GM21515 (cell line): ENCODE results near the gene ZIC1.

ENCODE experiments used
- ATAC-seq: cut with Tn5 transposase; IDR thresholded peaks from one replicate; pipeline ENCODE4 v1.9.1; 2021; ENCODE audit not compliant: unreplicated experiment

ZIC1 gene

DNA sequence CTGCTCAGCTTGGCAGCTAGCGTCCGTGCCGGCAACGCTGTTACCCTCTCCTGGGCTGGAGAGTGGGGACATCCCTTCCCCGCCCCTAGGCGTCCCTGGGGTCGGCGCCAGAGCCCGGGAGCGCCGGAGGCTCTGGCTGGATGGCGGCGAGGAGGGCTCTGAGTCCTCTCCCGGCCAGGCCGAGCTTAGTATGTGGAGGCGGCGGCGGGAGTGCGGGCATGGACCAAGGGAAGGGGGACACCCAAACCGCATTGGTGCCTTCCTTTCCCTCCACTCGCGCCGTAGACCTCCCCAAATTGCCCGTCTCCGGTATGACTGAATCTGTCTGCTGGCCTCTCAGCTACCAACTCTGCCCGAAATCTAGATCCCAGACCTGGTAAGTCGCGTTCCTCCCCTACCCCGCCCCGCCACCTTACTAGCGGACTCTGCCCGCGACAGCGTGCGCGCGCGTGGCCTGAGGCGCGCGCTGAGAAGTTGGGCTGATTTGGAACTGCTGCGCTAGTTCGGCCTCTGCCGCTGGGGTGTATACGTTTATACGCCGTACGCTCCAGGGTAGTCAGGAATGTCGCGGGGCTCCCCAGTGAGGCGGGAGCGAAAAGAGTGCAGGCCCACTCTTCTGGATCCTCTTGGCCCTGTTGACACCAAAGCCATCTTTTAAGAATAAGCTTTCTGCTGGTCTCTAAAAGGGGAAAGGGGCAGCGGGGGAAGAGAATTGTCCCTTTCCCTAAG lies 12.2 kb downstream of the ZIC1 start:
- no peak for ATAC-seq

DNA sequence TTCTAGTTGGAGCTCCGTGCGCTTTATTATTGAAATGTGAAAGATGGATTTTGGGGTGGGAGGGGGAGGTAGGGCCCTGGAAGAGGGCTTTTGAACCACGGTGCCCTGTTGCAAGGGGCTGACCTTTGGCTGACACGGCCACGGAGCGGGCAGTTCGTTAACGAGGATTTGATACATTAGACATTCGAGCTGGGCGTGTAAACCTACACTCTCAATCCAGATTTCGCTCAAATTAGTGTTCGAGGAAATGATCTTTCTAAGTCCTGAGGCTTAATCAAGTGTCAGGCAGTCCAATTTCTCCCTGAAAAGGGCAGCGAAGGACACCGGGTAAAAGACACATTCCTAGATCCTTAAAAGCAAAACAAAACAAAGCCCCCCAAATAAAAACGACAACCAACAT lies 13.0 kb downstream of the ZIC1 start:
- ATAC-seq, result no peak

DNA sequence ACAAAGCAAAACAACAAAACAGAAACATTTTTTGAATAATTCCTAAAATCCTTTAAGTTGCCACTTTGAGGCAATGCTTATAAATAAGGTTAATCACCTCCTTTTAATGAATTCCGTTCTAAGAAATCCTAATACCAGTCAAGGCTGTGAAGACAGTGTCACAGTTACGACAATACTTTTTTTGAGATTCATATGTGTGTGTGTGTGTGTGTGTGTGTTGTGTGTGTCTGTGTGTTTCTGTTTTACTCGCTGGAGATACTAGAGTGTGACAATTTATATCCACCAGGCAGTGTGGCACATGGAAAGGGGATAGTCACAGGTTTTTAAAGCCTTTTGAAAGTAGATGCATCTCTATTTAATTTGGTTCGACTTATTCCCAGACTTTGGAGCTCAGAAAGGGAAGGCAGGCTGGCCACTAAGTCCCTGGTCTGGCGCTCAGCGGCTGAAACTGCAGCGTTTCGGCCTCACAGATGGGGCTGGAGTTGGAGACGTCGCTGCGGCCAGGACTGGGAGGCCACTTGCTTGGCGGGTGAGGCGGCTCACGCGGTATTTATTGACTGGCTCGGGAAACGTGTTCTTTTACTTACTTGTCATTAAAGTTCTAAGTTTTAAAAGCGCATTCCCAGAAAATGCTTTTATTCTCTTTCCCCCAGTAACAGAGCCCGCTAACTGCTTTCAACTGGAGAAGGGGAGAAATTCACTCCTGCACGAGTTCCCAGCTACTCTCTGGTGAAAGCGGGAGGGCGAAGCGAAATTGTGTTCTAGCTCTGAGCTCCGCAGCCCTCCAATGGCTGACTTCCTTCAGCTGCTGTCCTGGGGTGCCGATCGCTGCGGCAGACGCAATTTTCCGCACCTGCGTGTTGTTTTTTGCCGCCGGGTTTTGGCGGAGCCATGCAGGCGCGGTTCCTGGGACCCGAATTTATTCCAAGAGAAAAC lies 13.7 kb downstream of the ZIC1 start:
- no peak for ATAC-seq

DNA sequence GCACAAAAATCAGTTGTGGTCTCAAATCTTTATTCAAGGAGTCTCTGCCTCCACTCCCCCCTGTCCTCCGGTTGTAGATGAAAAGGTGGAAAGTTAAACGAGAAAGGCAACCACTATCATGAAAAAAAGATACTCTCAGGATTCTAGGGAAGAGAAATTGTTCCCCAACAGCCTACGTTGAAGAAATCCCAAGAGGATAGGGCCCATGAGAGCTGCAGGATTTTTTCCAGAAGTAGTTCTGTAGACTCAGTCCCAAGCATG lies 14.3 kb downstream of the ZIC1 start:
- no peak for ATAC-seq

DNA sequence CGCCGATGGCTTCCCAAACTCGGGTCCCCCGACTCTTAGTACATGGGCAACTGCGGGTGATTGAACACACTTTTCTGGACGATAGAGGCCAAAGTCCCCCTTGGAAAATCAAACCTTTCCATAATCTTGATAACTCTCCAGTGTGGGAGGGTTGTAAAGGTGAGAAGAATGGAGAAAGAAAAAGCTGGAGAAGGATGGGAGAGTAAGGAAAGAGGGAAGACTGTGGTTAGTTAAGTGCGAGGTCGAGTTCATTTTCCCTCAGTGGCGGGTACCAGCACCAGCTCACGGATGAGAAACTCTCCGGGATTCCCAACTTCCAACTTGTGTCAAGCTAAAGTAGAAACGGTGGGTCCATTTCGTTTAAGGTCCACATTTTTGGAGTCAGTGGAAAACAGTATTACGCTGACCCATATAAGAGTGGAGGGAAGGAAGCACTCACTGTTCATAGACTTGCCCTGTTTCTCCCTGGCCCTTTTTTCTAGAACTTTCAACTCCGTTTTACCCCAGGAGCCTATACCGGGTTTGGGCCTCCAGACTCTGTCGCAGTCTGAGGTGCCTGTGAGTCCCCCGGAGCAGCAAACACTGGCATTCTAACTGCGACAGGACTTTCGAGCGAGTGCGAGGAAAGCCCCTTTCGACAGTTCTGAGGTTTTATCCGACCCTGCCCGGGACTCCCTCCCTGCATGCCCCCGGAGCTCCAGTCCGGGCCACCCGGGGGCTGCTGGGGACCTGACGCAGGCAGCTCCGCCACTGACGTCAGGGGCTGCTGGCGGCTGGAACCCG lies 14.8 kb downstream of the ZIC1 start:
- no peak for ATAC-seq

DNA sequence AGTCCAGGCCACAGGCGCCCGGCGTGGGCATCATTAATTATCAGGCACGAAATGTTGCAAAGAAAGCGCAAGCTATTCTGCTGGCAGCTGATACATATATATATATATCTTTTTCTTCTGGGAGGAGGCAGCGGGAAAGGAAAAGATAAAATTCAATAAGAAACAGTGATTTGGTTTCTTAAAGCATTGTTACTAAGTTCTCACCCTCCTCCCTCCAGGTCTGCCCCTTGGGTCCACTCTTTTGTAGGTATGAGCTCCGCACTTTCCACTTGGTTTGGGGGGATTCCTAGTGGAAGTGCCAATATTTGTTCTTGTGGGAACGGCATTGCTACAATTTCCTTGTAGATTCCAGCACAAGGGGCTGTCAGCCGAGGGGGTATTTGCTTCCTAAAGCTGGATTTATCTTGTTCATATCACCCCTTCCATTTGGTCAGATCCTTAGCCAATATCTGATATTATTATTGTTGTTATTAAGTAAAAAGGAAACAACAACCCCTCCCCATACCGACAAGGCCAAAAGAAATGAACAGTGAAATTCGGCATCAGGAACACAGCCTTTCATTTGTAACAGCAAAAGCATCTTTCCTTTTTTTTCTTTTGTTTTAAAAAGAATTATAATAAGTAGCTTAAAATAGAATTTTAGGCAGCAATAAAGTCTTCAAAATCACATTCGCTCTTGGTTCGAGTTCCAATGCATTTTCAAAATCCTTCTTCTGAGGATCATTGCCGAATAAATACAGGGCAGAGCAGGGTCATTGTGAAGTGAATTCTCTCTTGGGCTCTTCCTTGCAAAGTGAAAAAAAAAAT lies 15.6 kb downstream of the ZIC1 start:
- ATAC-seq, result no peak

DNA sequence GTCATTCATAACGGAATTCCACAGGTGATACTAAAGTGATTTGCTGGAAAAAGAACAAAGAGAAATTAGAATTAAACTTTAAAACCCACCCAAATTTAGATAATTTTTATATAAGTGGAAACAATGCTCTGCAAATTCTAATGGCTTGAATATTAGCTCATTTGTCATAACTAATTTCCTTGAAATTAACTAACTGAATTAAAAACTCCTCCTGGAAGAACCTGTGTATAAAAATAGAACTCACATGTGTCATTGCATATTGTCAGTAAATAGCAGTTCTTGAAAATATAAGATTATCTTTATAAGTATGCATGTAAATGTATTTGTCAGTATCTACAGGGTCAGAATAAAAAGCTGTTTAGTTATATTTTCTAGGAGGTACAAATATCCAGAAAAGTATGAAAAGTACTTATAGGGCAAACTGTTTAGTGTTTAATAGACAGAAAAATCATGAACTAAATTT lies 16.3 kb downstream of the ZIC1 start:
- ATAC-seq, result no peak

DNA sequence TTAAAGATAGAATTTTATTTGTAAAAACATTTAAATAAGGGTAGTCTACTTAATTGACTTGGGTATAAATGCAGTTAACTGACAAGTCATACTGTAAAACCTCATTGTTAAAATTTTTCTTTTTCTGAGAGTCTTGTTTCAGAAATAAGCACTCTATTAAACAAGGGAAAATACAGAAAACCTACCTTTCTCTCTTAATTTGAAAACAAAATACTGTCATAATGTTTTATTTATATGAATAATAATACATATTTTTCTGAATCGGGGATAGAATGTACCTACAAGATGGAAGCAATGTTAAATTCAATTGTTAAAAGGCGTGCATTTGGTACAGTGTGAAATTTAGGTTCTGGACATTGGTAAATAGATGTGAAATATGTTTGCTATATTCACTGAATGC lies 17.8 kb downstream of the ZIC1 start:
- no peak for ATAC-seq

DNA sequence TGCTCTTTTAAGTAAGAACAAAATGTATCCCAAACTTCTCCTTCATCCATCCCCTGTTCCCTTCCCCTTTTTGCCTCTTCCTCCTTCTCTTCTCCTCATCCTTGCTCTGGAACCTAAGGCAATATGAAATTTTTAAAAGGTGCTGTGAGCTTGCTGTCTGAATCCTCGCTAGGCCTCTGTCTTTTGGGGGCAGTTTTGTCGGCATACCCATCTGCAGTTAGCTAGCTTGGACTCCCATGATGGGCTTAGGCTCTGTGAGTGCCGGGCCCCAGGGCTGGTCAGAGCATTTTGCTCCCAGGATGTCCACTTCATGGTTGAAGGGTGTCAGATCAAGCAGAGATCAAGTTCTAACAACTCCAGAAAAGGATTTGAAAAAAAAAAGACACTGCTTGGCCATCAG lies 18.6 kb downstream of the ZIC1 start:
- no peak for ATAC-seq

DNA sequence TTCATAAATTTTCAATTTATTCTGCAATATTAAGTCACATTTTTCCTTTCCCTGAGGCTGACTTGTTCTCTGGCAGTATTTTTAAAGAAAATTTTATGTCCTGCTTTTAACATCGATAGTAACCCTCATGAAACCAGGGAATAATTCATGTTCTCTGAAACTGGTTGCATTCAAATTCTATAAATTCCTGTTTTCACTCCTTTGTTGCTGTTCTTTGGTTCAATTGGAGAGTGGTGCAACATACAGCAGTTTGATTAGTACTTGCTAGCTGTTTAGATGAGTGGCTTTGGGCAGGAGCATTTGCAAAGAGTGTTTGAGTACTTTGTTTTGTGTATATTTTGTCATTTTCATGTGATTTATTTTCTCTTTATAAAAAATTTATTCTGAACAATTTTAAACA lies 19.2 kb downstream of the ZIC1 start:
- no peak for ATAC-seq

DNA sequence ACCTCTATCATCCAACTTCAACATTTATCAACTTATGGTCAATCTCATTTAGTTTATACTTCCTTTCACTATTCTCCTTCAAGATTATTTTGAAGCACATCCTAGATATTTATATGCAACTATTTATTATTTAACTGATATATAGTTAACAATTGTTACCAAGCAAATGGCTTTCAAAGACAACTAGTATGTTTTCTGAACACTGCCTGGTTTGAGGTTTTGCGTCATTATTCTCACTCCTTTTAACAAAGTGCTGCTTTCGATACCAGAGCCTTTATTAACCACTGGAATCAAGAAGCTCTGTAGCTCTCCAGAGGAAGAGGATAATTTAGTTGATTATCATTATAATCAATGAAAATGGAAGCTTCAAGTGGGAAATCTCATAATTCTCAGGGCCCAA lies 19.6 kb downstream of the ZIC1 start:
- no peak for ATAC-seq

DNA sequence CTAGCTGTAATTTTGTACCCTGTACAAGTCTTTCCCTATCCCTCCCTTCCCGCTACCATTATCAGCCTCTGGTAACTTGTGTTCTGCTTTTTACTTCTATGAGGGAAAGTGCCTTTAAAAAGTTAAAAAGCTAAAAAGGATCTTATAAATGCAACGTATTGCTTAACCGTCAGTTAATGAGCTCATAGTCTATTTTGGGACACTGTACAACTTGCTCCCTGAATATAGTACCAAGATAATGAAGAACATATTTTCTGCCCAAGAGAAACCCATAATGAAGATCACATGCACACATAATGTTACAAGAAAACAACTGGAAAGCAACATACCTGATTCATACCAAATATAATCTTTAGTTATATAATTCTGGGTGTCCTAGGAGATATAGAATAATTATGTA lies 22.6 kb downstream of the ZIC1 start:
- no peak for ATAC-seq

DNA sequence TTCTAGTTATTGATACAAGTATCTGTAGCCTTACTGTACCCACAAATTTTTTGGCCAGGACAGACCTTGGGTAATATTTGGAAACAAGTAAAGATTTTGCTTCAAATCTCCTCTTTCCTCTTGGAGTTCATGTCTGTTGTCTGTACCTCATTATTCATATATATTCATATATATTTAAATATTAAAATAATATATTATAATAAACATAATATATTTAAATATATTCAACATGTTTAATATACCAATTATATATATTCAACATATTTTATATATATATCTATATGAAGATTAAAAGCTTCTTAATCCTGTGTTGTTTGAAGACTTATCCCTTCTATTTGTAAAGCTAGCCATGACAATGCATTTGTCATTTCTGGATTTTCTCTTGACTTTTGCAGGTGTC lies 38.1 kb downstream of the ZIC1 start:
- no peak for ATAC-seq

DNA sequence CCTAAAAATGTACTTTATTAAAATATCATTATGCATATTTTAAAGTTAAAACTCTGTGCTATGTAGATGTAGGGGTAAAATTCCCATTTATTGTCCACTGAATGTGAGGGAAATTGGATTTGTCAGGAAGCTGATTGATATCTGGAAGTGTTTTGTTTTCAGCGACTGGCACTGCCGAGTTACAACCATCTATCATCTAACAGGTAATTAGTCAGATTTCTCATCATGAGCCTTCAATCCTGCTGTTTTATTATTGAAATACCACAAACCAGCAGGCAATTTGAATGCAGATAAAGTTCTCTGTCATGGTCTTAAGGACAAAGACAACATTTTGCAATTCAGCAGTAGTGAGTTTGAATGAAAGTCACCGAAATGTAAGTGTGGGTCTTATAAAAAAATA lies 40.5 kb downstream of the ZIC1 start:
- no peak for ATAC-seq

DNA sequence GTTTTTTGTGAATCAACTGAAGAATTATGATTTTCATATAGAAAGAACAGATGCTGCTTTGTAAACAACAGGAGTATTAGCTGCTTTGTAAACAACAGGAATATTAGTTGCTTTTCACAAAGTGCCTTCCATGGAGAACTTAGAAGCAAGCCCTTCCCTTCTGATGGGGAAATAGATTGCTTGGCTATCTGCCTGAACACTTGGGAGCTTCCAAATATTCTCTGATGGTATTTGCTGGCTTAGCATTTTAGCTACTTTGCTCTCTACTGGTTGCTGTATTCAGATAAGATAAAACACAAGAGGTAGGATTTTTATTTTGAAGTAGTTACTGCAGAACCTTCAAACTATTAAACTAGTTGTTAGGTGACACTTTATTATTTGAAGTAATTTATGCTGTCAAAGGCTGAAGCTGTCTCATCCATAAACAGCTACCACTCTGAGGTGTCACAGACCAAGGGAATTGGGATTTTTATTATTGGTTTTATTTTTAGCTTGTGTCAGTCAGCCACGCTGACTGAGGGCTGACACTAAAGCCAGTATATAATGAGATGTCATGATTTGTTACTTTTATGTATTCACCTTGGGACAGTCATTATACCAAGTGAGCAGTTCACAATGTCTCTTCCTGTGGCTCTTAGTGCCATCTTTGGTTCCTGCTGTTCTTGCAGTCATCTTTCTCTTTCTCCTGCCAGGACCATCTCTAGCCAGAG lies 50.0 kb downstream of the ZIC1 start:
- no peak for ATAC-seq

DNA sequence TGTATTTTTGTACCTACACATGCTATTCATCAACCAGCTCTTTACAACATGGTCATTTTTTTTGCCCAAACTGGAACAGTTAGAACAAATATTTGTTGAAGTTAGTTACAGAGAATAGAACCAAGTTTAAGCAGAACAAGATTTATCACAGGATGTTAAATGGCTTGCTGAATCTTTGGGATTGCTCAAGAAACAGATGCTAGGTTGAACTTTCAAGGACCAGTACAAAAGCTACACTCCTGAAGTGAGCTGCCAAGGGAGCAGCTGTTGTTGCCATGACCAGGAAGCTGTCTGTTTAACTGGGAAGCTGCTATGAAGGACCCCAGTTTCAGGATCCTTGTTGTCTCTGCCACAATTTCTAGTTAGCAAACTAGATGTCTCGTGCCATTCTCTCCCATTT lies 53.7 kb downstream of the ZIC1 start:
- ATAC-seq, result no peak
